HG03342 (cell line): ENCODE measurements around the gene BLACAT1.

Experiments used
- ATAC-seq: cut with Tn5 transposase; IDR thresholded peaks from one replicate; pipeline ENCODE4 v1.9.1; 2021; ENCODE audit warnings: mild to moderate bottlenecking, moderate library complexity; ENCODE audit not compliant: unreplicated experiment

BLACAT1 gene

DNA sequence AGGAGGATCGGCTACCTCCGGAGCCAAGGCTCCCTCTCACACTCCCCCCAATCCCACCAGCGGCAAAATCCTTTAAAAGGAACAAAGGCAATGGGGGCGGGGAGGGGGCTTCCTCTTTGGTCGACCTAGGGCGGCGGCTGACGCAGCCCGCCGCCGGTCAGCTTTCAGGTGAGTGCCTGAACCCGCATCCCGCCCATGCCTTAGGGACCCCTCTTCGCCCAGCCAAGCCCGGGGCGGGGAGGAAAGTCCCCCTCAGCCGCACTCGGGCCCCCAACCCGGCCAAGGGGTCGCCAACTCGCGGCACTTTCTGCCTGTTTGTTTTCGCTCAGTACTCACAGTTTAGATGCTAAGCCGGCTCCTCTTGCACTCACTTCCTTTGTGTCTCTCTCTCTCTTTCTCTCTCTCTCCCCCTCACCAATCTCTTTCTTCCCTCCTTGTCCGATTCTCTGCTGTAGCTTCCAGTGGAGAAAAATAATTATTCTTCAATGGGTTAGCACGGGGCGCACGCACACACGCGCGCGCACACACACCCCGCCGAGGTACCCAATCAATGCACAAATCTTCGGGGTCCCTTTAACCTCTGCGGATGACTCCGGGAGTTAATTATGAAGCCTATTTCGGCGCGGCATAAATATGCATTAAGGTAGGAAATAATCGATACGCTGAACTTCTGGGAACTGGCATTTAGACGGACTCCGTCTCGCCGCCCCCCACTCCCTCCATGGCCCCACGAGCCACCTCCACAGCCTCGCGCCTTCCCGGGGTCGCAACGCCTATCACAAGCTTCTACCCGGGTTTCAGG, at the start of gene BLACAT1:
TSS of gene BLACAT1 (minus strand) at position 465 of the 802 bp plus-strand sequence.
- no peak for ATAC-seq

- no peak for ATAC-seq
Measured at GRCh38 chr1:205505076-205505729, 49.4 kb upstream of the BLACAT1 start.

- ATAC-seq: no peak
Measured at GRCh38 chr1:205504311-205505075, 48.6 kb upstream of the BLACAT1 start, which contains the start of gene CDK18. TSS of gene CDK18 (plus strand) at chr1:205504669. CDS start at chr1:205523168, 18,499 bp downstream.

DNA sequence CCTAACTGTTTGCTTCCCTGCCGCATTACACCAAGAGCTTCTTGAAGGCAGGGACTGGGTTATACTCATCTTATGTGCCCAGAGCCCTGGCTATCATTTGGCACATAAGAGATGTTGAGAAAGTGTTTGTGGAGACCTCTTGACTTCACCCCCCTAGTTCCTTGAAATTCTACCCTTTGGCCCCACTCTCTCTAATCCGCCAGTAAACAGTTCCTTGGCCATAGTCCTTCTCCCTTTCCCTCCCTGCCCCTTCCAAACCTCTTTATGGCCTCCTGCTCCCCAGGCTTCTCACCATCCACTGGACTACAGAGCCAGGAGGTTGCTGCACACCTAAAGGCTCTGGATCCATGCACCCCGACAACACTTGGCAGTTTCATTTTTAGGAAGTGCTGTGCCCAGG, 47.1 kb upstream of the BLACAT1 start:
- no peak for ATAC-seq

DNA sequence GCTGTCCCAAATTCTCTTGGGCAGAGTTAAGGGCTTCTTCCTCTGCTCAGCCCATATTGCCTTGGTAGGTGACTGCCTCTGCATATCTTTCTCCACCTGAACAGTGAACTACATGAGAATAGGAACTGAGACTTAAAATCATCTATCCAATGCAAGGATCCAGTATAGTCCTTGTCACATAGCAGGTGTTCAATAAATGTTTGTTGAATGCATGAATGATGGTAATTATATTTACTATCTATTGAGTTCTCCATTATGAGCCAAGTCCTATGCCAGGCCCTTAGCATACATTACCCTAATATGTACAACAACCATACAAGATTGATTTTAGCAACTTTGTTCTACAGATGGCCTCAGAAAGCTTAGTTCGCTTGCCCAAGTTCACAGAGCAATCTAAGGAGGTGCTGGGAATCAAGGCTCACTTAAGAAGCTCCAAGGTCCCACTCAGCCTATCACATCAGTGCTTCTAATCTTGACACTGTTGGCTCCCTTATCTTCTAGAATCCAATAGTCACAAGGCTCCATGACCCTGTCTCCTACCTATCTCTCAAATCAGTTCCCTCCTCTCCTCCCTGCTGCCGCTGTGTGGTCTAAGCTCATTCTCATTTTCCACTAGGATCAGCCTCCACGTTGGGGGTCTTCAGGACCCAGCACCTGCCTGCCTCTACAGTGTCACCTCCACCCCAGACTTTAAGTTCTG, 46.4 kb upstream of the BLACAT1 start:
- ATAC-seq: no peak

DNA sequence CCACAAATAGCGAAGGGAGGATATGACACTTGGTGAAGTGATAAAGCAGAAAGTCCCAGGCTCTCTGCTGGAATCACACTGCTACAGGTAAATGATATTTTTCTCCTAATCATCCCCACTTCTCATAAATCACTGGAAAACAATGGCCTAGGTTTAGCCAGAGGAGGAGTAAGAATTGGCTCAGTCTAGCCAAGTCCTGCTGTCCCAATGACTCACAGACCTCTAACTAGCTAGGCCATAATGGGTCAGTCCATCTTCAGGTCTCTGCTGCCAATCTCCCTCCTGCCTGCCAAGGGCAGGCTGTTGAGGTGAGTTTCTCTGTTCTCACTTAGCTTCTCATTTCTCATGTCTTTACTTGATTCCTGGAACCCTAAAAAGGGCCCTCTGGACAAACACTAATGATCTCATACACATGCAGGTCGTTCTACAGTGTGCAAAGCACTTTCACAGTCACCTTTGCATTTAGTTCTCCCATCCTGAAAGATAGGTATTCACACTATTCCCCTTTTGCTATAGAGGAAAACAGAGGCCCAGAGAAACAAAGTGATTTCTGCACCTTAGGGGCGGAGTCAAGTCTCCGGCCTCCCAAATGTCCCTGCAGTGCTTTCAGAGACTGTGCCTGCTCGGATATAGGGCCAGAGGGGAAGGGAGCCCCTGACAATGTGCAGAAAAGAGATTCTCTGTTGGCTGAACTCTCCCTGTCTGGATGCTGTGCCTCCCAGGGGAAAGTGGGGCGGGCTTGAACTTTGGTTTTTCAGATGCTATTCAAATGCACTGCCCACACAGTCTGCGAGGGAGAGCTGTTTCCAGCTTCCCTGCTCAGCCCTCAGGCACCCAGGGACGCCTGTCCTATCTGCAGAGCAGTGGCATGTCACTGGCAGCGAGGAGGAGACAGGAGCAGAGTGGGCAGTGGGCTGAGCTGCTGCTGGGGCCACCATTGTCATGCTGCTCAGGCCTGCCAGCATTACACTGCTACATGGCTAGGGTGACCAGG, 44.7 kb upstream of the BLACAT1 start:
- no peak for ATAC-seq

- no peak for ATAC-seq
Measured at GRCh38 chr1:205499789-205500188, 43.9 kb upstream of the BLACAT1 start.

GRCh38 chr1:205497351-205497750, 41.5 kb upstream of the BLACAT1 start:
- no peak for ATAC-seq

GRCh38 chr1:205496661-205497060, 40.8 kb upstream of the BLACAT1 start:
- no peak for ATAC-seq

DNA sequence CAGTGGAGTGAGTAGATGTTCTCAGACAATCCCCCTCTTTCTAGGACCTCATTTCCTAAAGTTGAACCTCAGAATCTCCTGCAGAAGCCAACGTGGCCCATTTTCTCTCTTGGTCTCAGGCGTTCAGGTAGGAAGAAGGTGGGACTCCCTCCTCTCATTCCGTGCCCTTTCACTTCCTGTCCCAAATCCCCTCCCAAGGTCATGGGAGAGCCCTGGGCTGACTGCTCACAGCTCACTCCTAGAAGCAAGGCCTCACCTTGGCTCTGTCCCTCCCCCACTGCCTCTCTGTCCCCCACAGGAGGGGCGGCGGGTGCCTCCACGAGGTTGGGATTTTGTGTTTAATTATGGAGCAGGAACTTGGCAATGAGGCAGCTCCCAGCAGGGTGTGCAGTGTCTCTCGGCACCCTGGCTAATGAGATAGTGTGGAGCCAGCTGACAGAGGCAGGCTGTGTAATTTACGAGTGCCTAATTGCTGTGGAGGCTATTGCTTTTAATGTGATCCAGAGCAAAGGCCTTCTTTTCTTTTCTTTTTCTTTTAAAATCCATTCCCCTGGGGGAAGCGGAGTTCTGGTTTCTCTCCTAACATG, 39.5 kb upstream of the BLACAT1 start:
- no peak for ATAC-seq

GRCh38 chr1:205494115-205494514, 38.3 kb upstream of the BLACAT1 start:
- ATAC-seq: no peak

DNA sequence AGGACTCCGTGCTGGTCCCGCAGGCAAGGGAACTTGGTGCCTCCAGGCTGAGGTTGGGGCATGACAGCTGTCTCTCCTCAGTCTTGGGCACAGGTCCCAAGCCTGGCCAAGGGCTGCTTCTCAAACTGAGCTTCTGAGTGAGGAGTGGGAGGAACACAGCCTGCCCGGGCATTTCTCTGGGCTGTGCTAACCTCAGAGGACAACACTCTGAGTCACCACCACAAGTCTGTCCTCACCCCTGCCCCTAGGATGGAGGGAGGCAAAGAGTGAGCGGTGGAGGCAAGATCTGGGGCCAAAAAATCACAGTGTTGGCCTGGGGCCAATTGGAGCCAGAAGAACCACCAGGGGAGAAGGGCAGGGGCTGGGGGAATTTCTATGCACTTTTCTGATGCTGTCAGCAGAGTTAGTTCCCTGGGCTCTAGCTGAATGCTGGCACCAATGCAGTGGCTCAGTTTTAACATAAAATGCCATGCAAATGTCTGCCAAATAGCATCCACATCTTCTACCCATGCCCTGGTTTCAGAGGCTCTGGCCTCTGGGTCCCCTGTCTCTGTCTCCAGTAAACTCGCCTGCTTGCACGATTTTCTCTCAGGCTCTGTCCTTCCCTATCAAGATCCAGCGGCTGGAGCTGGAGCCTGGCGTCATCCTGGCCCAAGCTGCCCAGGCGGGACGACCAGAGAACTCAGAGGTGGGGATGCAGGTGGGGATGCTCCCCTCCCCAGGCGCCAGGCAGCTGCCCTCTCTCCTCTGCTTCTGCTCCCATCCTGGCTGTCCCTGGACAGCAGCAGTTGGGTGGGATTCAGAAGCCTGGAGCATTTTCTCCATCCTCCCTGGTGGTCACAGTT, 37.6 kb upstream of the BLACAT1 start:
- no peak for ATAC-seq

DNA sequence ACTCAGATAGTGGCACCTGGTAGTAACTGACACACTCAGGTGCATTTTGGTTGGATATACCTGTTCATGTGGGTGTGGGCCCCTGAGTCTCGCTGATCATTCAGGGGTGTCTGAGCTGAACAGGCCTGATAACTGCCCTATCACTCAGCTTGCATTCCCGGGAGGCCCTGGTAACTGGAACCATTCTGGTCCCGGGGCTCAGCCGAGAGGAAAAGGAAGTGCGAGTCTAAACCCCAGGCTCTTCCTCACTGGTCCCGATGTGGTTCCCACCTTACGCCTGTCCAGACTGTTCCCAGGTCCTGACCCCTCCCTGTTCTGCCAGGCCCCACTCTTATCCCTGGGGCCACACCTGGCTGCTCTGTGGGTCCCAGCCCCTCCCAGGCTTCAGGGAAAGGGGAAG, 36.9 kb upstream of the BLACAT1 start:
- no peak for ATAC-seq

- no peak for ATAC-seq
Measured at GRCh38 chr1:205492201-205492667, 36.4 kb upstream of the BLACAT1 start.

DNA sequence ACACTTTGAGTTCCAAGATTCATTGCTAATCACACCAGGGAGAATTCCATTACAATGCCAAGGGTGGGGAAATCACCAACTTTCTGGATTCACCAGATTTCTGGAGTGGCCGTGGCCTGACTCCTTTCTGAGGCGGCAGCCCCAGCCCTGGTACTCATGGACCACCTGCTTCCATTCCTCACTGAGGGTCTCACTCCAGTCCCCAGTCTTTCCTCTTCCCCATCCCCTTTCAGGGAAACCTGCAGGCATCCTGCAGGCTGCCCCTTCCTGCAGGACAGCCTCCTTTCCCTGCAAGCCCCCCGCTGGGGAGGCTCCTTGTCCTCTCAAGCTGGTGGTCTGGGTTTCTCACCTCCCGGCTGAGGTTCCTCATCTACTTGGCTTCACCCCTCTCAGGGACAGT, 35.9 kb upstream of the BLACAT1 start:
- ATAC-seq: no peak

GRCh38 chr1:205488074-205488723, 32.4 kb upstream of the BLACAT1 start:
- no peak for ATAC-seq

DNA sequence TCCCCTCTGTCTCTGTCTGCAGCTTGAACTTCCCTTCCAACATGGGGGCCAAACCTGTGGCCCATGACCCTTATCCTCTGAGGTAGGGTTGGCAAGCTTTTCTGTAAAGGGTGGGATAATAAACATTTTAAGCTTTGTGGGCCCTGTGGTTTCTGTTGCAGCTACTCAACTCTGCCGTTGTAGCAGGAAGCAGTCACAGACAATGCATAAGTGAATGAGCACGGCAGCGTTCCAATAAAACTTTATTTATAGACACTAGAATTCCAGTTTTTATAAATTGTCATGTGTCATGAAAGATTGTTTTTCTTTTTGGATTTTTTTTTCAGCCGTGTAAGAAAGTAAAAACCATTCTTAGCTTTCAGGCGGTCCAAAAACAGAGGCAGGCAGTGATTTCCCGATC, 30.4 kb upstream of the BLACAT1 start:
- ATAC-seq: no peak
